ENCODE results near the gene MEMO1.
"Not testable (repeated sequence)": the region's sequence is repeated elsewhere in the genome, so short reads cannot be mapped to it uniquely, and the experiment has no call there.

The MEMO1 gene

DNA sequence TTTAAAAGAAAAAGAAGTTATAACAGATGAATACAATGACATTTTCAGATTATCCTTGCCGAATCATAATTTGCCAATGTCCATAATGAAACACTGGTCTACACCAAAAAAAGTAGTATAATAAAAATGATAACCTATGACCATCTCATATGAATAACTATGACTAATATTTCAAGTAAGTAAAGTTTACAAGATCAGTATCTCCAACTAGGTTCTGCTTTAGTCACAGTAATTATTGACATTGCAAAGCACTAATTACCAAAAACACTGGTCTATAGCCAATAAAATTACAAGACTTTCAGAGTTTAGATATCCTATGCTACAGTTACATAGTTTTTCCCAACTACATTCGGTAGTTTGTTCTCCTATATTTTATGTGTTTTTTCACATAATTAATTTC, 136.7 kb downstream of the MEMO1 start:
- TF ChIP-seq, protein P1, sequence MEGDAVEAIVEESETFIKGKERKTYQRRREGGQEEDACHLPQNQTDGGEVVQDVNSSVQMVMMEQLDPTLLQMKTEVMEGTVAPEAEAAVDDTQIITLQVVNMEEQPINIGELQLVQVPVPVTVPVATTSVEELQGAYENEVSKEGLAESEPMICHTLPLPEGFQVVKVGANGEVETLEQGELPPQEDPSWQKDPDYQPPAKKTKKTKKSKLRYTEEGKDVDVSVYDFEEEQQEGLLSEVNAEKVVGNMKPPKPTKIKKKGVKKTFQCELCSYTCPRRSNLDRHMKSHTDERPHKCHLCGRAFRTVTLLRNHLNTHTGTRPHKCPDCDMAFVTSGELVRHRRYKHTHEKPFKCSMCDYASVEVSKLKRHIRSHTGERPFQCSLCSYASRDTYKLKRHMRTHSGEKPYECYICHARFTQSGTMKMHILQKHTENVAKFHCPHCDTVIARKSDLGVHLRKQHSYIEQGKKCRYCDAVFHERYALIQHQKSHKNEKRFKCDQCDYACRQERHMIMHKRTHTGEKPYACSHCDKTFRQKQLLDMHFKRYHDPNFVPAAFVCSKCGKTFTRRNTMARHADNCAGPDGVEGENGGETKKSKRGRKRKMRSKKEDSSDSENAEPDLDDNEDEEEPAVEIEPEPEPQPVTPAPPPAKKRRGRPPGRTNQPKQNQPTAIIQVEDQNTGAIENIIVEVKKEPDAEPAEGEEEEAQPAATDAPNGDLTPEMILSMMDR (IDR thresholded peaks at IDR 0.05; ENCODE audit: low read depth, low read length), result no peak
- no peak for DNase-seq (ENCODE audit: extremely low read depth, low read depth)

DNA sequence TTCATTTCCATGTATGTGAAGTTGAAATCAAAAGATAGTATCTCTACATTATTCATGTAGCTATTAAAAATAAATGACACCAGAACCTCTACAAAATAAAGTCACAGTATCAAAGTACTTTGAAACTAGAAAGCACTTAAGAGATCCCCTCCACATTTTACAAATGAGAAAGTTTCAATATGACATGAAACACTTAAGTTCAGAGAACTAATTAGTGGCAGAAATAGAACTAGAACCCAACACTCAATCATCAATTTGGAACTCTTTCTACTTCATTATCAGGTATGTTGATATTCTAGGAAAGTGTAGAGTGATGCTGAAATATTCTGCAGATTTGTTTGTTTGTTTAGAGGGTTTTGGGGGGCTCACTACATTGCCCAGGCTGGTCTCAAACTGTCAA, 145.6 kb downstream of the MEMO1 start:
- TF ChIP-seq, protein P1 (IDR thresholded peaks at IDR 0.05; ENCODE audit: low read depth, low read length), result no peak
- no peak for DNase-seq (ENCODE audit: extremely low read depth, low read depth)

GRCh38 chr2:31863867-31864266, 146.9 kb downstream of the MEMO1 start:
- no peak for DNase-seq (ENCODE audit: extremely low read depth, low read depth)
- TF ChIP-seq, protein P1 (IDR thresholded peaks at IDR 0.05; ENCODE audit: low read depth, low read length), result no peak

- not testable (repeated sequence) for DNase-seq (ENCODE audit: extremely low read depth, low read depth)
Measured at GRCh38 chr2:31863015-31863656, 147.7 kb downstream of the MEMO1 start.

GRCh38 chr2:31859959-31860358, 150.8 kb downstream of the MEMO1 start:
- DNase-seq (ENCODE audit: extremely low read depth, low read depth), result no peak
- TF ChIP-seq, protein P1 (IDR thresholded peaks at IDR 0.05; ENCODE audit: low read depth, low read length), result no peak

DNA sequence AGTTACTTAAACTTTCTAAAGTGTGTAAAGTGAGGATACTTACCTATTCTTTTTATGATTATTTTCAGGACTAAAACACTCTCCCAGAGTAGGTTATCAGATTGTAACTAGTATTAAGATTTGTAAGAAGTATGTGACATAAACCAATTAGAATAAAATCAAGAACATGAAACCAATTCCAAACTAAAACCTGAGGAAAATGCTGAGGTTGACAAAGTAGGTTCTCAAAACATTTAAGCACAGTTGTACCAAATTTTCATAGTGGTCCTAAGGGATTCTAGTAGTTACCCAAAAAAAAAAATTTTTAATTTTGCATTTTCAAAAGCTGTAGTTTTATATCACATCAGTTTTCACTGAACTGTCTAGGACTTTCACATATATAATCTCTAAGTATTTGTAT, 157.3 kb downstream of the MEMO1 start:
- TF ChIP-seq, protein P1 (IDR thresholded peaks at IDR 0.05; ENCODE audit: low read depth, low read length), result no peak
- DNase-seq (ENCODE audit: extremely low read depth, low read depth), result no peak

DNA sequence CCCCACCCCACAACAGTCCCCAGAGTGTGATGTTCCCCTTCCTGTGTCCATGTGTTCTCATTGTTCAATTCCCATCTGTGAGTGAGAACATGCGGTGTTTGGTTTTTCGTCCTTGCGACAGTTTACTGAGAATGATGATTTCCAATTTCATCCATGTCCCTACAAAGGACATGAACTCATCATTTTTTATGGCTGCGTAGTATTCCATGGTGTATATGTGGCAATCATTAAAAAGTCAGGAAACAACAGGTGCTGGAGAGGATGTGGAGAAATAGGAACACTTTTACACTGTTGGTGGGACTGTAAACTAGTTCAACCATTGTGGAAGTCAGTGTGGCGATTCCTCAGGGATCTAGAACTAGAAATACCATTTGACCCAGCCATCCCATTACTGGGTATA, 168.7 kb downstream of the MEMO1 start:
- DNase-seq (ENCODE audit: extremely low read depth, low read depth), result not testable (repeated sequence)

GRCh38 chr2:31835450-31835849, 175.4 kb downstream of the MEMO1 start:
- TF ChIP-seq, protein P1 (IDR thresholded peaks at IDR 0.05; ENCODE audit: low read depth, low read length), result no peak
- no peak for DNase-seq (ENCODE audit: extremely low read depth, low read depth)
